Measurements from ENCODE around the gene CLEC4G. TPM values are rescaled to one million over a fixed set of nuclear protein-coding genes. Genes with fewer than 3 reads are reported as not detected.
"Not testable (repeated sequence)": the region's sequence is repeated elsewhere in the genome, so short reads cannot be mapped to it uniquely, and the experiment has no call there.

Gene CLEC4G, protein sequence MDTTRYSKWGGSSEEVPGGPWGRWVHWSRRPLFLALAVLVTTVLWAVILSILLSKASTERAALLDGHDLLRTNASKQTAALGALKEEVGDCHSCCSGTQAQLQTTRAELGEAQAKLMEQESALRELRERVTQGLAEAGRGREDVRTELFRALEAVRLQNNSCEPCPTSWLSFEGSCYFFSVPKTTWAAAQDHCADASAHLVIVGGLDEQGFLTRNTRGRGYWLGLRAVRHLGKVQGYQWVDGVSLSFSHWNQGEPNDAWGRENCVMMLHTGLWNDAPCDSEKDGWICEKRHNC
- total RNA-seq: 10.1 TPM
- long read RNA-seq, transcript CLEC4G-201 (9 exons, 1,360 nt): major isoform, 5 of 18 reads
- long read RNA-seq, partial matches to known transcripts: 5 of 18 reads
- long read RNA-seq, other reads (novel, unspliced or antisense): 8 of 18 reads

DNA sequence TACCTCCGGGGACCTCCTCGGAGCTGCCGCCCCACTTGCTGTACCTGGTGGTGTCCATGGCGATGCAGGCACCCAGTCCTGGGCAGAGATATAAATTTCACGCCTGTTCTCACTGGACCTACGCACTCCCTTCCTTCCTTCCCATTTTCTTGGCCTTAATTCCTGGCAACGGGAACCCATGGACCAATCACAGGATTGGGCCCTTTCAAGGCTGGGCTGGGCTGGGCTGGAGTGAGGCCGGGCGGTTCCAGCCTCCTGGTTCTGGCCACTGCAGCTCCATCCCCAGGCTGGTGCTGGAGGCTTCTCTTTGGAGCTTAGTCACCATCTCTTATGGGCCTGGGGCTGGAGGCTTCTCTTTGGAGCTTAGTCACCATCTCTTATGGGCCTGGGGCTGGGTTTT, at the start of gene CLEC4G:
Gene CLEC4G (minus strand): TSS at position 66 of the 400 bp plus-strand sequence. CDS start 8 bp downstream, at position 58.
- DNase-seq (ENCODE audit: low spot score): no peak

- peak; percentile 33 for DNase-seq (ENCODE audit: low spot score)
Observed at GRCh38 chr19:7781157-7781556, 49.2 kb upstream of the CLEC4G start.

GRCh38 chr19:7779631-7780486, 47.9 kb upstream of the CLEC4G start:
- DNase-seq (ENCODE audit: low spot score): peak; percentile 76

DNA sequence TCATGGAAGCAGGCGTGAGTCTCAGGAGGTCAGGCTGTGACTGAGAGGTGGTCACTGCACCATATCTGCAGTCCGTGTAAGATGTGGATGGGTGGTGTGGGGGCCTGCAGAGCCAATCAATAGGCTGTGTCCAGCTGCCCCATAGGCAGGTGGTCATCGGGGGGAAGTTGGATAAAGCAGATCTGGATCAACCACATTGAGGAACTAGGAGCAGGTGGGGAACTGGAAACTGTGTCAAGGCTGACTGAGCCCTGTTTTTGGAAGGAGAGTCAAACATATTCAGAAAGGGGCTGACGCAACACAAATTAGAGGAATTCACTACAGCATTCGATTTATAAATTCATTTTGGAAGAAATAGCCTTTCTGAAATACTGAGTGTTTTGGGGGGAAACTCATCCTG, 46.2 kb upstream of the CLEC4G start:
- DNase-seq (ENCODE audit: low spot score): no peak

- peak; percentile 12 for DNase-seq (ENCODE audit: low spot score)
Observed at GRCh38 chr19:7775761-7776160, 43.9 kb upstream of the CLEC4G start.

GRCh38 chr19:7773841-7774240, 41.9 kb upstream of the CLEC4G start:
- peak; percentile 72 for DNase-seq (ENCODE audit: low spot score)

GRCh38 chr19:7772752-7773291, 40.9 kb upstream of the CLEC4G start:
- no peak for DNase-seq (ENCODE audit: low spot score)

DNA sequence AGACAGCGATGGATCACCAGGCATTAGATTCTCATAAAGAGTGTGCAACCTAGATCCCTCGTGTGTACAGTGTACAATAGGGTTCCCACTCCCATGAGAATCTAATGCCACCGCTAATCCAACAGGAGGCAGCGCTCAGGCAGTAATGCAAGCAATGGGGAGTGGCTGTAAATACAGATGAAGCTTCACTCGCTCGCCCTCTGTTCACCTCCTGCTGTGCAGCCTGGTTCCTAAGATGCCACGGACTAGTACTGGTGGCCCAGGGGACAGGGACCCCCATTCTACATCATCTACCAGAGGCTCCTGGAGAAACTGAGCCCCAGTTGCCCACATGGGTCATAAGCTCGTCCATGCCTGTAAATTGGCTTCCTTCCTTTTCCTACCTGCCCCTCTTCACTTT, 39.2 kb upstream of the CLEC4G start:
- peak; percentile 37 for DNase-seq (ENCODE audit: low spot score)

DNA sequence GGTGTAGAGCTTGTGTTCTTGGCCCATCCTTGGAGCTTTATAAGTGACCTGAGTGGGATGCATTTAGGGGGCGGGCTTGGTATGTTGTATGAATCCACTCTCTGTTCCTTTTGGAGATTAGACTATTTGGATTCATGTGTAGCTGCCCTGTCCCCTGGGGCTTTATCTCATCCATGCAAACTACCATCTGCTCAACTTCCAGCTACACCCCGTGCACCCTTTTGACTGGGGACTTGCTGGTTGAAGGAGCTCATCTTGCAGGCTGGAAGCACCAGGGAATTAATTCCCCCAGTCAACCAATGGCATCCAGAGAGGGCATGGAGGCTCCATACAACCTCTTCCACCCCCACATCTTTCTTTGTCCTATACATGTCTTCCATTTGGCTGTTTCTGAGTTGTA, 37.3 kb upstream of the CLEC4G start:
- peak; percentile 14 for DNase-seq (ENCODE audit: low spot score)

DNA sequence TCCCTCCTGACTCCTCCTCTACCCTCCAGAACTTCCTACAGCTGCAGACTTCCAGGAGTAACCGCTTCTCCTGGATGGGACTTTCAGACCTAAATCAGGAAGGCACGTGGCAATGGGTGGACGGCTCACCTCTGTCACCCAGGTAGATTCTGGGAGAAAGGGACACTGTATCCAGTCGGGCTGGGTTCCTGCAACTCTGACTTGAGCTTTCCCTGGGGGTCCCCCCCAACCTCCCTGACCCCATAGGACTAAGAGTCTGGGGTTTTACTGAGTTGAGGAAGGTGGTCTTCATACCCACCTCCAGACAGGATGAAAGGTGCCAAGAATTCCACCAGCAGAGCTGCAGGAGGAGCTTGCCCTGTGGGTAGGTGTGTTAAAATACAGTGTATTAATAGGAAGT, 35.6 kb upstream of the CLEC4G start:
- DNase-seq (ENCODE audit: low spot score): peak; percentile 55

- DNase-seq (ENCODE audit: low spot score): peak; percentile 53
Observed at GRCh38 chr19:7766535-7766934, 34.6 kb upstream of the CLEC4G start.

GRCh38 chr19:7765043-7765442, 33.1 kb upstream of the CLEC4G start:
- peak; percentile 68 for DNase-seq (ENCODE audit: low spot score)

DNA sequence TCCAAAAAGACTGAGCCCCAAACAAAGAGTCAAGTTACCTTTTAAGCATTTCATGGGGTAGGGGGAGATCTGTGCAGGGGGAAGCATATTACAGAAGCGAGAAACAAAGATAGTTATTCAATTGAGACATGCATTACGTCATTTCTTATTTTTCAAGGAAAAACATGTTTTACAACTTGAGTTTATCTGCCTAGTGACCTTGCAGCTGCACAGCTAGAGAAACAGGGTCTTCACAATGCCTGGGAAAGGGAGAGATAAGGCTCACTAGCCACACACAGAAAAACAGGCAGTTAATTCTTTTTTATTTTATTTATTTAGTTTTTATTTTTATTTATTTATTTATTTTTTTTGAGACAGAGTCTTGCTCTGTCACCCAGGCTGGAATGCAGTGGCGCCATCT, 32.2 kb upstream of the CLEC4G start:
- DNase-seq (ENCODE audit: low spot score): not testable (repeated sequence)

DNA sequence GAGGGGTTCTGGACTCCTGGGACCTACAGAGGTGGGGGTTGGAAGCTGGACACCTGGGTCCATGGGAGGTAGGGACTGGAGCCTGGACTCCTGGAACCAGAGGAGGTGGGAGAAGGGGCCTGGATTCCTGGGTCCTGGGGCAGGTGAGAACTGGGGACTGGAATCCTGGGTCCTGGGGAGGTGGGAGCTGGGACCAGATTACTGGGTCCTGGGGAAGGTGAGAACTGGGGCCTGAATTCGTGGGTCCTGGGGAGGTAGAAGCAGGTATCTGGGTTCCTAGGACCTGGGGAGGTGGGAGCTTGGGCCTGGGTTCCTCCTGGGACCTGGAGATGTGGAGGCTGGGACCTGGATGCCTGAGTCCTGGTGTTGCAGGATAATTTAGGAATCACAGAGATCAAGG, 31.8 kb upstream of the CLEC4G start:
- DNase-seq (ENCODE audit: low spot score): peak; percentile 59

GRCh38 chr19:7762719-7763293, 30.9 kb upstream of the CLEC4G start, which contains the start of gene CLEC4M:
Gene CLEC4M (plus strand): TSS chr19:7763243. CDS start chr19:7763267, 24 bp downstream.
- no peak for DNase-seq (ENCODE audit: low spot score)

DNA sequence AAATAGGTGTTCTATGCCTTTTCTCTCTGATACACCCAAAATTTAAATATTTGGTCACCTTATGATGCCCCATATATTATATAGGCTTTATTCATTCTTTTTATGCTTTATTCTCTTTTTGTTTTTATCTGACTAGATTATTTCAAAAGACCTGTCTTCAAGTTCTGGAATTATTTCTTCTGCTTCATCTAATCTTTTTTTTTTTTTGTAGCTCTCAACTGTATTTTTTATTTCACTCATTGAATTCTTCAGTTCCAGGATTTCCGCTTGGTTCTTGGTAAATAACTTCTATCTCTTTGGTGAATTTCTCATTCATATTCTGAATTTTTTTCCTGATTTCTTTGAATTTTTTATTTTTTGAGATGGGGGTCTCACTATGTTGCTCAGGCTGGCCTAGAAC, 27.2 kb upstream of the CLEC4G start:
- DNase-seq (ENCODE audit: low spot score): no peak

DNA sequence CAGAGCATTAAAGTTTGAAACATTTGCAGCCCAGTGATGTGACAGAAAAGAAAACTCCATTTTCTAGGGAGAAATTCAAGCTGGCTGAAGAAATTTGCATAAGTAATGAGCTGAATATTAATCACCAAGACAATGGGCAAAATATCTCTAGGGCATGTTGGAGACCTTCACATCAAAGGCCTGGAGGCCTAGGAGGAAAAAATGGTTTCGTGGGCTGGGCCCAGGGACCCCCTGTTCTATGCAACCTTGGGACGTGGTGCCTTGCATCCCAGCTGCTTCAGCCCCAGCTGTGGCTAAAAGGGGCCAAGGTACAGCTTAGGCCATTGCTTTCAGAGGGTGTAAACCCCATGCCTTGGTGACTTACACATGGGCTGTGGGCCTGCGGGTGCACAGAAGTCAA, 25.4 kb upstream of the CLEC4G start:
- DNase-seq (ENCODE audit: low spot score): no peak

DNA sequence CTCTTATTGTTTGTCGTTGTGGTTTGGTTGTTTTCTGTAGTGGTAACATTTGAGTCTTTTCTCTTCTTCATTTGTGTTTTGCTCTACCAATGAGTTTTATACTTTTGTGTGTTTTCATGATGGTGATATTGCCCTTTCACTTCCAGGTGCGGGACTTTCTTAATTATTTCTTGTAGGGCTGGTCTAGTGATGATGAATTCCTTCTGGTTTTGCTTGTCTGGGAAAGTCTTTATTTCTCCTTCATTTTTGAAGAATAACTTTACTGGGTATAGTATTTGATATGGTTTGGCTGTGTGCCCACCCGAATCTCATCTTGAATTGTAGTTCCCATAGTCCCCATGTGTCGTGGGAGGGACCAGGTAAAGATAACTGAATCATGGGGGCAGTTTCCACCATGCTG, 24.3 kb upstream of the CLEC4G start:
- no peak for DNase-seq (ENCODE audit: low spot score)

DNA sequence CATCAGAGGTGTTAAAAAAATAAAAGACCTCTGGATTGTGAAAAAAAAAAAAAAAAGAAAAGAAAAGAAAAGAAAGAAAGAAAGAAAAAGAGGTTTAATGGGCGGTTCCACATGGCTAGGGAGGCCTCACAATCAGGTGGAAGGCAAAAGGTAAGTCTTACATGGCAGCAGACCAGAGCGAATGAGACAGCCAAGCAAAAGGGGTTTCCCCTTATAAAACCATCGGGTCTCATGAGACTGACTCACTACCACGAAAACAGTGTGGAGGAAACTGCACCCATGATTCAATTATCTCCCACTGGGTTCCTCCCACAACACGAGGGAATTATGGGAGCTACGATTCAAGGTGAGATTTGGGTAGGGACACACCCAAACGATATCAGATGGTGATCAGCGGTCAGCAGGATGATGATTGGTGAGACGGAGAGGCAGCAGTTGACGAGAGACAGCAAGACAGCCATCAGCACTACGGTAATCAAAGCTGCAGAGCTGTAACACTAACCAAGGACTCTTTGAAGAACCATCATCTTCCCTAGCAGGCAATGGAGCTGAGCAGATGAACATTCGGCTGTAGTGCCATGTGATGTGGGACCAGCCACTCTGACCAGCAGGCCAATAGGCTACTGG, 19.4 kb upstream of the CLEC4G start:
- DNase-seq (ENCODE audit: low spot score): no peak

DNA sequence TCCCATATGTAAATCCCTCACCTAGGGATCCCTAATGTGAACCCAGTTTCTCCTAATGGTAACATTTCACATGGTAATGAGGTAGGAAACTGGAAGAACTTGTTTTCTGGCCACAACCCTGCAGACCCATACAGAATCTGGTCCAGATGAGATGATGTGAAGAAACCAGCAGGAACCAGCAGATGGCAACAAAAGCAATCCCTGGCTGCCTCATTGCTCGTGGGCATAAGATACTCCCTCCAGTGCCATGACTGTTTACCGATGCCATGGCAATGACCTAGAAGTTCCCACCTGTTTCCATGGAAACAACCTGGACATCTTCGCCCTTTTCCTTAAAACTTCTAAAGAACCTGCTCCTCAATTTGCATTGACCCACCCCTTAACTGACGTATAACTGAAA, 16.8 kb upstream of the CLEC4G start:
- DNase-seq (ENCODE audit: low spot score): no peak

DNA sequence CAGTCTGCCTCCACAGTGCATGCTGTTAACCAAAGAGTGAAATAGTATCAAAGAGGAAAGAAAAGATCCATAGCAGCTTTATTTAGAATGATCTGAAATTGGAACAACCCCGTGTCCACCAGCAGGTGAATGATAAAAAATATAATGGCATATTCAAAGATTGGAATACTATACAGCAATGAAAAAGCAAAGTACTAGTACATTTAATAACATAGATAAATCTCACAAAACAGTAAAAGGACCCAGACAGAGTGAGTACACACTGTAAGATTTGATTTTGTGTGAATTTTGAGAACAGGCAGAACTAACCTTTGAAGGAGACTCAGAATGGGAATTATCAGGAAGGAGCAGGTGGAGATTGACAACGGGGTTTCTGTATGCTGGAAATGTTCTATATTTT, 16.3 kb upstream of the CLEC4G start:
- DNase-seq (ENCODE audit: low spot score): no peak

Data from mesenteric fat pad (tissue), 1 donor.